ENCODE results near the gene CDPF1. TPM values are rescaled to one million over a fixed set of nuclear protein-coding genes. Genes with fewer than 3 reads are reported as not detected.

The CDPF1 gene
- polyA plus RNA-seq, 3 donors, result 8.3 to 8.4 (median 8.3) TPM

- H3K36me3 ChIP-seq (replicated peaks in 1 of 2; ENCODE audit: control insufficient read depth in 1 of 2, insufficient read depth in 2 of 2, low read length in 2 of 2), result peaks cover 7 to 23% of the 10 kb centered on the region in 2 donors
- peaks cover 38 to 49% of the 10 kb centered on the region in 2 donors for H3K4me1 ChIP-seq (ENCODE audit: control insufficient read depth in 1 of 2, insufficient read depth in 2 of 2, low read length in 2 of 2)
- H3K79me2 ChIP-seq (ENCODE audit: insufficient read depth, low read length), result peaks cover 20% of the 10 kb centered on the region
- H3K4me2 ChIP-seq (replicated peaks; ENCODE audit: extremely low read depth, low read length, poor library complexity, severe bottlenecking), result no peak overlapping the region
- DNase-seq, result peak; percentile 26 to 52 (median 29)
- peaks cover 0 to 1% (median 1%) of the 10 kb centered on the region in 3 donors for H3K27me3 Mint-ChIP-seq (ENCODE audit: low read depth in 3 of 3)
- intact Hi-C loops (cut with micrococcal nuclease), result loop anchor here (5.0 to 10.0 kb wide), 3 partner anchors 171 to 299 kb away; no protein-coding TSS in a partner anchor
- TF ChIP-seq CTCF (IDR thresholded peaks at IDR 0.05), result no peak
- H3K27ac ChIP-seq (ENCODE audit: low read depth in 1 of 2, low read length in 2 of 2), result peak overlapping the region in 1 of 2 donors; percentile 41
- no peak overlapping the region for H3K4me3 ChIP-seq (replicated peaks in 1 of 3; ENCODE audit: low read depth in 2 of 3, low read length in 3 of 3)
- no peaks in the 10 kb centered on the region for H4K20me1 ChIP-seq (ENCODE audit: insufficient read depth, low read length)
- 39% methylated on average over 10 of the region's 11 CpGs for WGBS (ENCODE audit: insufficient coverage)
- H3K27ac Mint-ChIP-seq, result peak overlapping the region in 6 of 7 donors; percentile 41 to 70 (median 58)
- H3K27me3 ChIP-seq (ENCODE audit: control insufficient read depth in 2 of 2, insufficient read depth in 2 of 2, low read length in 2 of 2), result no peaks in the 10 kb centered on the region
- peaks cover 0 to 9% of the 10 kb centered on the region in 2 donors for H3K9me3 ChIP-seq (replicated peaks in 1 of 2; ENCODE audit: control insufficient read depth in 1 of 2, insufficient read depth in 1 of 2, low read length in 2 of 2)
- H3K9ac ChIP-seq (ENCODE audit: insufficient read depth, low read length, poor library complexity, severe bottlenecking), result no peak overlapping the region
- H3K4me1 Mint-ChIP-seq, result peaks cover 48% of the 10 kb centered on the region
- peaks cover 5 to 11% (median 8%) of the 10 kb centered on the region in 7 donors for H3K9me3 Mint-ChIP-seq
- H3K36me3 Mint-ChIP-seq, result peaks cover 26 to 37% of the 10 kb centered on the region in 2 donors
- peak overlapping the region in 1 of 2 donors; percentile 4 for H3K4me3 Mint-ChIP-seq
- H2AFZ ChIP-seq (ENCODE audit: insufficient read depth, low read depth, low read length, poor library complexity, severe bottlenecking), result no peak overlapping the region
These were observed 43.6 kb upstream of the CDPF1 start for GRCh38 chr22:46293577-46294260.

- H3K79me2 ChIP-seq (ENCODE audit: insufficient read depth, low read length), result peaks cover 10% of the 10 kb centered on the region
- Mint-ChIP-seq H3K27me3 (ENCODE audit: low read depth in 3 of 3) (peaks cover 0 to 1% (median 1%) of the 10 kb centered on the region in 3 donors), H3K36me3 (peaks cover 26 to 35% of the 10 kb centered on the region in 2 donors), H3K4me1 (peaks cover 52% of the 10 kb centered on the region), H3K27ac (peak overlapping the region in 3 of 7 donors; percentile 25 to 68 (median 46)), H3K4me3 (no peak overlapping the region), H3K9me3 (peaks cover 5 to 11% (median 8%) of the 10 kb centered on the region in 7 donors)
- no peak overlapping the region for H3K4me3 ChIP-seq (replicated peaks in 1 of 3; ENCODE audit: low read depth in 2 of 3, low read length in 3 of 3)
- no peak overlapping the region for H2AFZ ChIP-seq (ENCODE audit: insufficient read depth, low read depth, low read length, poor library complexity, severe bottlenecking)
- no peak overlapping the region for H3K4me2 ChIP-seq (replicated peaks; ENCODE audit: extremely low read depth, low read length, poor library complexity, severe bottlenecking)
- H3K9ac ChIP-seq (ENCODE audit: insufficient read depth, low read length, poor library complexity, severe bottlenecking), result no peak overlapping the region
- peaks cover 47 to 52% of the 10 kb centered on the region in 2 donors for H3K4me1 ChIP-seq (ENCODE audit: control insufficient read depth in 1 of 2, insufficient read depth in 2 of 2, low read length in 2 of 2)
- H4K20me1 ChIP-seq (ENCODE audit: insufficient read depth, low read length), result no peaks in the 10 kb centered on the region
- no peak for TF ChIP-seq CTCF (IDR thresholded peaks at IDR 0.05)
- no peaks in the 10 kb centered on the region for H3K27me3 ChIP-seq (ENCODE audit: control insufficient read depth in 2 of 2, insufficient read depth in 2 of 2, low read length in 2 of 2)
- WGBS (ENCODE audit: insufficient coverage), result 84% methylated on average over 14 of the region's 14 CpGs
- peaks cover 7 to 22% of the 10 kb centered on the region in 2 donors for H3K36me3 ChIP-seq (replicated peaks in 1 of 2; ENCODE audit: control insufficient read depth in 1 of 2, insufficient read depth in 2 of 2, low read length in 2 of 2)
- no peak overlapping the region for H3K27ac ChIP-seq (ENCODE audit: low read depth in 1 of 2, low read length in 2 of 2)
- DNase-seq, result no peak
- peaks cover 0 to 9% of the 10 kb centered on the region in 2 donors for H3K9me3 ChIP-seq (replicated peaks in 1 of 2; ENCODE audit: control insufficient read depth in 1 of 2, insufficient read depth in 1 of 2, low read length in 2 of 2)
- intact Hi-C loops (cut with micrococcal nuclease), result loop anchor here (5.0 to 10.0 kb wide), 3 partner anchors 170 to 298 kb away; no protein-coding TSS in a partner anchor
These were observed 42.6 kb upstream of the CDPF1 start for GRCh38 chr22:46292732-46293131.

Data from CD14-positive monocyte (primary cell).